Measurements from ENCODE around the gene PRKCH. TPM values are rescaled to one million over a fixed set of nuclear protein-coding genes. Genes with fewer than 3 reads are reported as not detected.

PRKCH gene
- total RNA-seq, 1 donor from 2014 or later, result 43.0 TPM

DNA sequence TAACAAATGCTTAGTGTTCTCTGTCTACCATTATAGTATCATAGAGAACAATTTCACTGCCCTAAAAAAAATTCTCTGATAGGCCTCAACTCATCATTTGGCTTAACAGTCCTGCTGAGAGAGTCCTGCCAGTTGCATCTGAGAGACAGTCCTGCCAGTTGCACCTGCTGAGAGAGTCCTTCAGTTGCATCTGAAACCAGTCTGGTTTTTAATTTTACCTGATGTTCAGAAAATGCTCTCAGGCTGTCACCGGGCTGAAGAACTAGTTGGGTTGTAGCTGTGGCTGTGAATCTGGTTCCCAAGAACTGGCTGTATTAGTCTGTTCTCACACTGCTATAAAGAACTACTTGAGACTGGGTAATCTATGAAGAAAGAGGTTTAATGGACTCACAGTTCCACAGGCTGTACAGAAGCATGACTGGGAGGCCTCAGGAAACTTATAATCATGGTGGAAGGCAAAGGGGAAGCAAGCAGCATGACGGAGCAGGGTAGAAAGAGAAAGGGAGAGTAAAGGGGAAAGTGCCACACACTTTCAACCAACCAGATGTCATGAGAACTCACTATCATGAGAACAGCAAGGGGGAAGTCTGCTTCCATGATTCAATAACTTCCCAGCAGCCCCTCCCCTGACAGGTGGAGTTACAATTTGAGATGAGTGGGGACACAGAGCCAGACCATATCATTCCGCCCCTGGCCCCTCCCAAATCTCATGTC, 51.6 kb downstream of the PRKCH start:
- DNase-seq (ENCODE audit: extremely low spot score in 2 of 2), result no peak
- Histone ChIP-seq H3K27me3 (no peaks in the 10 kb centered on the region), H3K27ac (no peak overlapping the region), H3K9me3 (no peaks in the 10 kb centered on the region), H3K36me3 (no peaks in the 10 kb centered on the region), H3K4me3 (no peak overlapping the region), H3K4me1 (peaks cover 12% of the 10 kb centered on the region)
- intact Hi-C loops (cut with DNase I), result no loop called here
- TF ChIP-seq POLR2A (IDR thresholded peaks at IDR 0.05), result no peak
- TF ChIP-seq, protein P1, sequence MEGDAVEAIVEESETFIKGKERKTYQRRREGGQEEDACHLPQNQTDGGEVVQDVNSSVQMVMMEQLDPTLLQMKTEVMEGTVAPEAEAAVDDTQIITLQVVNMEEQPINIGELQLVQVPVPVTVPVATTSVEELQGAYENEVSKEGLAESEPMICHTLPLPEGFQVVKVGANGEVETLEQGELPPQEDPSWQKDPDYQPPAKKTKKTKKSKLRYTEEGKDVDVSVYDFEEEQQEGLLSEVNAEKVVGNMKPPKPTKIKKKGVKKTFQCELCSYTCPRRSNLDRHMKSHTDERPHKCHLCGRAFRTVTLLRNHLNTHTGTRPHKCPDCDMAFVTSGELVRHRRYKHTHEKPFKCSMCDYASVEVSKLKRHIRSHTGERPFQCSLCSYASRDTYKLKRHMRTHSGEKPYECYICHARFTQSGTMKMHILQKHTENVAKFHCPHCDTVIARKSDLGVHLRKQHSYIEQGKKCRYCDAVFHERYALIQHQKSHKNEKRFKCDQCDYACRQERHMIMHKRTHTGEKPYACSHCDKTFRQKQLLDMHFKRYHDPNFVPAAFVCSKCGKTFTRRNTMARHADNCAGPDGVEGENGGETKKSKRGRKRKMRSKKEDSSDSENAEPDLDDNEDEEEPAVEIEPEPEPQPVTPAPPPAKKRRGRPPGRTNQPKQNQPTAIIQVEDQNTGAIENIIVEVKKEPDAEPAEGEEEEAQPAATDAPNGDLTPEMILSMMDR (IDR thresholded peaks at IDR 0.05), result no peak
- no peak for TF ChIP-seq POLR2AphosphoS5 (IDR thresholded peaks at IDR 0.05; ENCODE audit: insufficient read depth in 1 of 2, low read depth in 1 of 2)

DNA sequence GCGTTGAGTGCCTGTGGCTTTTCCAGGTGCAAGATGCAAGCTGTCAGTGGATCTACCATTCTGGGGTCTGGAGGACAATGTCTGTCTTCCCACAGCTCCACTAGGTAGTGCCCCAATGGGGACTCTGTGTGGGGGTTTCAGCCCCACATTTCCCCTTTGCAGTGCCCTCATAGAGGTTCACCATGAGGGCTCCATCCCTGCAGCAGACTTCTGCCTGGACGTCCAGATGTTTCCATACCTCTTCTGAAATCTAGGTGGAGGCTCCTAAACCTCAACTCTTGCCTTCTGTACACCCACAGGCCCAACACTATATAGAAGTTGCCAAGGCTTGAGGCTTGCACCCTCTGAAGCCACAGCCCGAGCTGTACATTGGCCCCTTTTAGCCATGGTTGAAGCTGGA, 52.9 kb downstream of the PRKCH start:
- intact Hi-C loops (cut with DNase I), result no loop called here
- no peaks in the 10 kb centered on the region for H3K4me1 ChIP-seq
- no peak for DNase-seq (ENCODE audit: extremely low spot score in 2 of 2)
- H3K27me3 ChIP-seq, result no peaks in the 10 kb centered on the region
- no peak overlapping the region for H3K4me3 ChIP-seq
- no peak overlapping the region for H3K27ac ChIP-seq
- no peaks in the 10 kb centered on the region for H3K36me3 ChIP-seq
- H3K9me3 ChIP-seq, result no peaks in the 10 kb centered on the region
- no peak for TF ChIP-seq POLR2A (IDR thresholded peaks at IDR 0.05)
- no peak for TF ChIP-seq POLR2AphosphoS5 (IDR thresholded peaks at IDR 0.05; ENCODE audit: insufficient read depth in 1 of 2, low read depth in 1 of 2)

DNA sequence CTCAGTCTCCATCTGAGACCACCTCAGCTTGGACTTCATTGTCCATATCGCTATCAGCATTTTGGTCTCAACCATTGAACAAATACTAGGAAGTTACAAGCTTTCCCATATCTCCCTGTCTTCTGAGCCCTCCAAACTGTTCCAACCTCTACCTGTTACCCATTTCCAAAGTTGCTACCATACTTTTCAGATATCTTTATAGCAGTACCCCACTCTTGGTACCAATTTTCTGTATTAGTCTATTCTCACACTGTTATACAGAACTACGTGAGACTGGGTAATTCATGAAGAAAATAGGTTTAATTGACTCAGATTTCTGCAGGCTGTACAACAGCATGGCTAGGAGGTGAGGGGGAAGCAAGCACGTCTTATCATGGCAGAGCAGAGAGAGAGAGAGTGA, 53.8 kb downstream of the PRKCH start:
- H3K4me1 ChIP-seq, result no peaks in the 10 kb centered on the region
- no peak for TF ChIP-seq POLR2A (IDR thresholded peaks at IDR 0.05)
- TF ChIP-seq POLR2AphosphoS5 (IDR thresholded peaks at IDR 0.05; ENCODE audit: insufficient read depth in 1 of 2, low read depth in 1 of 2), result no peak
- TF ChIP-seq, protein P1 (IDR thresholded peaks at IDR 0.05), result no peak
- intact Hi-C loops (cut with DNase I), result no loop called here
- no peak for DNase-seq (ENCODE audit: extremely low spot score in 2 of 2)
- H3K27me3 ChIP-seq, result no peaks in the 10 kb centered on the region
- H3K27ac ChIP-seq, result no peak overlapping the region
- H3K36me3 ChIP-seq, result no peaks in the 10 kb centered on the region
- H3K4me3 ChIP-seq, result no peak overlapping the region
- H3K9me3 ChIP-seq, result no peaks in the 10 kb centered on the region

DNA sequence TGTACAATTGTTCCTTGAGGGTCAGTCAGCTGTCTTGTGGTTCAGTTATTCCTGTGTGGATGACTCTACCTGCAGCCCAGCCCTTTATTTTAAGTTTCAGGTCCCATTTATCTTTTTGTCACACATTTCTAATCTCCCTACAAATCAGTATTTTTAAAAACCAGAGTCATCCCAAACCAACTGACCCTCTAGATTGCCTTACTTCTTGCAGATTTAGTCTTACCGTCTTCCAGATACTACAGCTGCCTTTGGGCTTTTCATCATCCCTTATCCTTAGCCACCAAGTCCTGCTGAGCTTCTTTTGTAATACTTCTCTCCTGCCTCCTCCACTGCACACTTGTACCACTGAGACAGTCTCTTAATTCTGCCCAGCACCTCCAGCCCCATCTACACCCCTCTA, 54.9 kb downstream of the PRKCH start:
- Histone ChIP-seq H3K27ac (no peak overlapping the region), H3K27me3 (no peaks in the 10 kb centered on the region), H3K4me1 (peaks cover 6% of the 10 kb centered on the region), H3K9me3 (no peaks in the 10 kb centered on the region), H3K4me3 (no peak overlapping the region), H3K36me3 (no peaks in the 10 kb centered on the region)
- TF ChIP-seq POLR2AphosphoS5 (IDR thresholded peaks at IDR 0.05; ENCODE audit: insufficient read depth in 1 of 2, low read depth in 1 of 2) (no peak), POLR2A (IDR thresholded peaks at IDR 0.05) (no peak)
- TF ChIP-seq, protein P1 (IDR thresholded peaks at IDR 0.05), result no peak
- intact Hi-C loops (cut with DNase I), result no loop called here
- DNase-seq (ENCODE audit: extremely low spot score in 2 of 2), result no peak

DNA sequence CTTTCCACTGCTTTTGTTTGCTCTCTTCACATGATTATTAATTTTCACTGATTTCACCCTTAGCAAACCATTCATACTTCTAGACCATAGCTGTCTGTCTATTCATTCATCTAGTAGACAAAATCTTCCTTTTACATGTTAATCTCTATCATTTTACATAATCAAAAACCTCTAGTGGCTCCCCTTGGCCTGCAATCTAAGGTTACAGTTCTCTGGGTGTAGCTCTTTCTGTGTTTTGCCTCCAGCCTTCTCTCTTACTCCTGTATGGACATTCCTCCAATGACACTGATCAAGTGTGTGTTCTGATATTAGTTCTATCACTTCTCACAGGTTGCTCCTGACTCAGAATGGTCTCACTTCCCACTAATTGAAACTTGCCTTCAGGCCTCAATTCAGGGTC, 56.4 kb downstream of the PRKCH start:
- DNase-seq (ENCODE audit: extremely low spot score in 2 of 2), result no peak
- Histone ChIP-seq H3K36me3 (no peaks in the 10 kb centered on the region), H3K27me3 (no peaks in the 10 kb centered on the region), H3K4me3 (no peak overlapping the region), H3K27ac (no peak overlapping the region), H3K9me3 (no peaks in the 10 kb centered on the region), H3K4me1 (peaks cover 18% of the 10 kb centered on the region)
- no peak for TF ChIP-seq POLR2AphosphoS5 (IDR thresholded peaks at IDR 0.05; ENCODE audit: insufficient read depth in 1 of 2, low read depth in 1 of 2)
- TF ChIP-seq, protein P1 (IDR thresholded peaks at IDR 0.05), result no peak
- no peak for TF ChIP-seq POLR2A (IDR thresholded peaks at IDR 0.05)
- intact Hi-C loops (cut with DNase I), result no loop called here
